Measurements from ENCODE around the gene ORM2. TPM values are rescaled to one million over a fixed set of nuclear protein-coding genes. Genes with fewer than 3 reads are reported as not detected.
A peak's percentile ranks its signal among the peaks of the same experiment; 100 is the strongest.

The ORM2 gene
- total RNA-seq, 1 donor from 2014 or later = not detected

- Mint-ChIP-seq H3K4me3 (no peak overlapping the region), H3K27me3 (ENCODE audit: low read depth) (no peaks in the 10 kb centered on the region), H3K36me3 (ENCODE audit: low read depth) (peaks cover 4% of the 10 kb centered on the region), H3K27ac (ENCODE audit: unreplicated experiment) (peak overlapping the region; percentile 84), H3K4me1 (peaks cover 20% of the 10 kb centered on the region), H3K9me3 (no peaks in the 10 kb centered on the region)
- TF ChIP-seq CTCF (conservative IDR thresholded peaks at IDR 0.05) = no peak
- DNase-seq (ENCODE audit: low read depth, low spot score) = no peak
These were observed 18.7 kb downstream of the ORM2 start for GRCh38 chr9:114348261-114348905.

- Mint-ChIP-seq H3K4me3 (peak overlapping the region; percentile 9), H3K27ac (ENCODE audit: unreplicated experiment) (peak overlapping the region; percentile 21), H3K27me3 (ENCODE audit: low read depth) (no peaks in the 10 kb centered on the region), H3K9me3 (no peaks in the 10 kb centered on the region), H3K36me3 (ENCODE audit: low read depth) (peaks cover 4% of the 10 kb centered on the region), H3K4me1 (peaks cover 20% of the 10 kb centered on the region)
- peak; percentile 30 for DNase-seq (ENCODE audit: low read depth, low spot score)
- TF ChIP-seq CTCF (conservative IDR thresholded peaks at IDR 0.05) = no peak
These were observed 19.3 kb downstream of the ORM2 start for GRCh38 chr9:114348906-114349482.

GRCh38 chr9:114349713-114350480, 20.2 kb downstream of the ORM2 start:
- DNase-seq (ENCODE audit: low read depth, low spot score) = no peak
- Mint-ChIP-seq H3K4me3 (no peak overlapping the region), H3K4me1 (peaks cover 20% of the 10 kb centered on the region), H3K36me3 (ENCODE audit: low read depth) (peaks cover 4% of the 10 kb centered on the region), H3K27me3 (ENCODE audit: low read depth) (no peaks in the 10 kb centered on the region), H3K9me3 (no peaks in the 10 kb centered on the region), H3K27ac (ENCODE audit: unreplicated experiment) (no peak overlapping the region)
- no peak for TF ChIP-seq CTCF (conservative IDR thresholded peaks at IDR 0.05)

GRCh38 chr9:114350636-114351401, 21.1 kb downstream of the ORM2 start:
- no peak for TF ChIP-seq CTCF (conservative IDR thresholded peaks at IDR 0.05)
- Mint-ChIP-seq H3K9me3 (no peaks in the 10 kb centered on the region), H3K4me1 (peaks cover 20% of the 10 kb centered on the region), H3K27me3 (ENCODE audit: low read depth) (no peaks in the 10 kb centered on the region), H3K27ac (ENCODE audit: unreplicated experiment) (no peak overlapping the region), H3K4me3 (no peak overlapping the region), H3K36me3 (ENCODE audit: low read depth) (peaks cover 4% of the 10 kb centered on the region)
- DNase-seq (ENCODE audit: low read depth, low spot score) = no peak

GRCh38 chr9:114351932-114352331, 22.3 kb downstream of the ORM2 start:
- no peaks in the 10 kb centered on the region for H3K27me3 Mint-ChIP-seq (ENCODE audit: low read depth)
- H3K4me3 Mint-ChIP-seq = no peak overlapping the region
- DNase-seq (ENCODE audit: low read depth, low spot score) = no peak
- H3K9me3 Mint-ChIP-seq = no peaks in the 10 kb centered on the region
- no peak overlapping the region for H3K27ac Mint-ChIP-seq (ENCODE audit: unreplicated experiment)
- H3K4me1 Mint-ChIP-seq = peaks cover 20% of the 10 kb centered on the region
- peaks cover 4% of the 10 kb centered on the region for H3K36me3 Mint-ChIP-seq (ENCODE audit: low read depth)
- TF ChIP-seq CTCF (conservative IDR thresholded peaks at IDR 0.05) = no peak
